ENCODE results near the gene TTC24.
"Not testable (repeated sequence)": the region's sequence is repeated elsewhere in the genome, so short reads cannot be mapped to it uniquely, and the experiment has no call there.

Gene TTC24

DNA sequence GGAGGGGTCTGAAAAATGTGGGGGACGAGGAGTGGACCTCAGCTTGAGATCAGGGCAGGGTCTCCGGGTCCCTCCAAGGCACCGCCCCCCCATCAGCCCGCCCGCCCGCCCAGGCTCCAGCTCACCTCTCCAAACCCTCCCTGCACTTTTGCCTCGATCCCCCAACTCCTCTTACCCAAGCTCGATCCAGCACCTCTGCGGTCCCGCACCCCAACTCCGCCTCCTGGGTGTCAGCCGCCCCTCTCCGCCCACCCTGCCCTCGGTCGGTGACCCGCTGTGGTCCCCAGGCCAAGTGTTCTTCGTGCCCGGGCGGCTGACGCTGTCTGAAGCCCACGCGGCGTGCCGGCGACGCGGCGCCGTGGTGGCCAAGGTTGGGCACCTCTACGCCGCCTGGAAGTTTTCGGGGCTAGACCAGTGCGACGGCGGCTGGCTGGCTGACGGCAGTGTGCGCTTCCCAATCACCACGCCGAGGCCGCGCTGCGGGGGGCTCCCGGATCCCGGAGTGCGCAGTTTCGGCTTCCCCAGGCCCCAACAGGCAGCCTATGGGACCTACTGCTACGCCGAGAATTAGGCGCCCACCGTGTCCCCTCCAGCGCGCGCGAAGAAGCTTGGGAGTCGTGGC lies 45.4 kb downstream of the TTC24 start:
- TF ChIP-seq CTCF (IDR thresholded peaks at IDR 0.05; ENCODE audit: insufficient read depth, low read depth, low read length, missing control alignments), result no peak
- no peak for DNase-seq (ENCODE audit: low read depth)
- no peak overlapping the region for H3K4me3 ChIP-seq (ENCODE audit: low read depth, low read length)

GRCh38 chr1:156625436-156626078 lies 46.0 kb downstream of the TTC24 start:
- no peak overlapping the region for H3K4me3 ChIP-seq (ENCODE audit: low read depth, low read length)
- peak; percentile 95 for TF ChIP-seq CTCF (IDR thresholded peaks at IDR 0.05; ENCODE audit: insufficient read depth, low read depth, low read length, missing control alignments)
- peak; percentile 62 for DNase-seq (ENCODE audit: low read depth)

DNA sequence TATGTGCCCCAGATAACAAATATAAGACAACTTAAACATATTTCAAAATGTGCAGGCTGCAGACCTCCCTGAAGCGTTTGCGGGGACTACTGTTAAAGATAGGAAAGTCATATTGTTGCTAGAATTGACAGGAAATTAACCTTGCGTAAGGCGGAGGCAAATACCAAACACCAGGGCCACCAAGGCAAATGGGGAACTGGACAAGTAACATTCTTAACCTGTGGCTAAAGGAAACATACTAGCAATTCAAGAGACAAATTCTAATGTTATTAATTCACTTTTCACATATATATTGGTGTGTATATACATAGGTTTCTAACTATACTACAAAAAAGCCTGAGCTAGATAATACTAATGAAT lies 46.5 kb downstream of the TTC24 start:
- TF ChIP-seq CTCF (IDR thresholded peaks at IDR 0.05; ENCODE audit: insufficient read depth, low read depth, low read length, missing control alignments), result no peak
- H3K4me3 ChIP-seq (ENCODE audit: low read depth, low read length), result no peak overlapping the region
- no peak for DNase-seq (ENCODE audit: low read depth)

DNA sequence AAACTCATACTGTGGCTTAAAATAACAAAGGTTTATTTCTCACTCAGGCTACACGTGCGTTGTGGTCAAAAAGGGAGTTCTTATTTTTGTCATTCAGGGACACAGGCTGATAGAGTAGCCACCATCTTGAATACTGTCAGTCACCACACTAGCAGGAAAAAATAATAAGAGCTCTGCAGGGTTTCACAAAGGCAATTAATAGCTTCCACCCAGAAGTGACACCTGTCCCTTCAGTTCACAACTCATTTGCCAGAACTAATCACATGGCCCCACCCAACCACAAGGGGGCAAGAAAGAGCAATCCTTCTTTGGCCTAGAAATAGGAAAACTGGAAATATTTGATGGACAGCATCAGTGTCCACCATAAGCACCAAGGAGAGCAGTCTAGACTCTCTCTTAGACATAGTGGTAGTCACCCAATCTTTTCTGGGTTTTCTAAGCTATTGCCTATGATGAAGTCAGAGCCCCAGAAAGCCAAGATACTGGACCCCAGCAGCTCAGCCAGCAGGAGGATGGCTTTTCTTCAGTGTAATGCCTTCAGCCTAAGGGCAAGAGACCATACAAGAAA lies 47.9 kb downstream of the TTC24 start:
- no peak overlapping the region for H3K4me3 ChIP-seq (ENCODE audit: low read depth, low read length)
- peak; percentile 9 for TF ChIP-seq CTCF (IDR thresholded peaks at IDR 0.05; ENCODE audit: insufficient read depth, low read depth, low read length, missing control alignments)
- DNase-seq (ENCODE audit: low read depth), result peak; percentile 63

DNA sequence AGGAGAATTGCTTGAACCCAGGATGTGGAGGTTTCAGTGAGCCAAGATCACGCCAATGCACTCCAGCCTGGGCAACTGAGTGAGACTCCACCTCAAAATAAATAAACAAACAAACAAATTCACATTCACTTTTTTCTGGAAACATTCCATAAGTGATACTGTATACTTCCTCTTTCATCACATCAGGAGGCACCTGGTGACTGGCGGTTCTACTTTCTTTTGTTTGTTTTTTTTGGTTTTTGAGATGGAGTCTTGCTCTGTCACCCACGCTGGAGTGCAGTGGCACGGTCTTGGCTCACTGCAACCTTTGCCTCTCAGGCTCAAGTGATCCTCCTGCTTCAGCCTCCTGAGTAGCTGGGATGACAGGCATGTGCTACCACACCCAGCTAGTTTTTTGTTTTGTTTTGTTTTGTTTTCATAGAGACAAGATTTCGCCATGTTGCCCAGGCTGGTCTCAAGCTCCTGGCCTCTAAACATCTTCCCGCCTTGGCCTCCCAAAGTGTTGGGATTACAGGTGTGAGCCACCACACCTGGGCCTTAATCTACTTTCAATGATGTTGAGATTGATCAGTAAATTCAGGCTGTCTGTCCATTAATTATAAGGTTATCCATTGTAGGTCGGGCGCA lies 50.4 kb downstream of the TTC24 start:
- TF ChIP-seq CTCF (IDR thresholded peaks at IDR 0.05; ENCODE audit: insufficient read depth, low read depth, low read length, missing control alignments), result no peak
- no peak for DNase-seq (ENCODE audit: low read depth)
- H3K4me3 ChIP-seq (ENCODE audit: low read depth, low read length), result no peak overlapping the region

- not testable (repeated sequence) for H3K4me3 ChIP-seq (ENCODE audit: low read depth, low read length); DNase-seq (ENCODE audit: low read depth)
Observed at GRCh38 chr1:156631152-156631551, 51.6 kb downstream of the TTC24 start.

GRCh38 chr1:156632355-156632754 lies 52.8 kb downstream of the TTC24 start:
- TF ChIP-seq CTCF (IDR thresholded peaks at IDR 0.05; ENCODE audit: insufficient read depth, low read depth, low read length, missing control alignments), result no peak
- no peak overlapping the region for H3K4me3 ChIP-seq (ENCODE audit: low read depth, low read length)

More at GRCh38 chr1:156632355-156632754, 52.8 kb downstream of the TTC24 start:
- DNase-seq (ENCODE audit: low read depth), result no peak
